Upper lobe of right lung (tissue), 1 donor: ENCODE measurements around the gene MBTD1. TPM values are rescaled to one million over a fixed set of nuclear protein-coding genes. Genes with fewer than 3 reads are reported as not detected.

ENCODE experiments used
- ATAC-seq: fragments of 200-7000 bp; cut with Tn5 transposase; one replicate; pipeline ENCODE4 v1.9.1; 2020; ENCODE audit warnings: mild to moderate bottlenecking, moderate library complexity
- DNase-seq: peaks from one replicate; pipeline ENCODE4 v3.0.0-alpha.2; 2020
- H3K27ac ChIP-seq: fragments of 200-600 bp; one replicate; pipeline ENCODE4 v1.8.0; 2022
- H3K27me3 ChIP-seq: fragments of 200-600 bp; one replicate; pipeline ENCODE4 v1.8.0; 2022; ENCODE audit warnings: mild to moderate bottlenecking
- H3K36me3 ChIP-seq: fragments of 200-600 bp; one replicate; pipeline ENCODE4 v1.8.0; 2022
- H3K4me1 ChIP-seq: fragments of 200-600 bp; one replicate; pipeline ENCODE4 v1.8.0; 2022
- H3K4me3 ChIP-seq: fragments of 200-600 bp; one replicate; pipeline ENCODE4 v1.8.0; 2022; ENCODE audit warnings: mild to moderate bottlenecking
- H3K9me3 ChIP-seq: fragments of 200-600 bp; one replicate; pipeline ENCODE4 v1.8.0; 2022
- intact Hi-C: fragments of 100-400 bp; cut with DNase I; formaldehyde crosslinking; loops from one replicate; pipeline ENCODE4 v1.11.0; 2022
- total RNA-seq: library from RNA; stranded (reverse); fragmentation: NEBNext Ultra II Directional; extraction: Animal tissue kit (Norgen Biotek cat#: 25700); gene quantifications from one replicate; pipeline ENCODE4 v1.2.1, GENCODE V29; 2021
- TF ChIP-seq, protein P1 (sequence below): fragments of 200-600 bp; IDR thresholded peaks from one replicate; pipeline ENCODE4 v1.8.0; 2022; ENCODE audit warnings: antibody characterized with exemption
- donor health status: DM: no; HTN: yes; CAD: no; lungs with severe emphysema.

MBTD1 gene
- total RNA-seq, 1 donor from 2014 or later = 14.2 TPM

DNA sequence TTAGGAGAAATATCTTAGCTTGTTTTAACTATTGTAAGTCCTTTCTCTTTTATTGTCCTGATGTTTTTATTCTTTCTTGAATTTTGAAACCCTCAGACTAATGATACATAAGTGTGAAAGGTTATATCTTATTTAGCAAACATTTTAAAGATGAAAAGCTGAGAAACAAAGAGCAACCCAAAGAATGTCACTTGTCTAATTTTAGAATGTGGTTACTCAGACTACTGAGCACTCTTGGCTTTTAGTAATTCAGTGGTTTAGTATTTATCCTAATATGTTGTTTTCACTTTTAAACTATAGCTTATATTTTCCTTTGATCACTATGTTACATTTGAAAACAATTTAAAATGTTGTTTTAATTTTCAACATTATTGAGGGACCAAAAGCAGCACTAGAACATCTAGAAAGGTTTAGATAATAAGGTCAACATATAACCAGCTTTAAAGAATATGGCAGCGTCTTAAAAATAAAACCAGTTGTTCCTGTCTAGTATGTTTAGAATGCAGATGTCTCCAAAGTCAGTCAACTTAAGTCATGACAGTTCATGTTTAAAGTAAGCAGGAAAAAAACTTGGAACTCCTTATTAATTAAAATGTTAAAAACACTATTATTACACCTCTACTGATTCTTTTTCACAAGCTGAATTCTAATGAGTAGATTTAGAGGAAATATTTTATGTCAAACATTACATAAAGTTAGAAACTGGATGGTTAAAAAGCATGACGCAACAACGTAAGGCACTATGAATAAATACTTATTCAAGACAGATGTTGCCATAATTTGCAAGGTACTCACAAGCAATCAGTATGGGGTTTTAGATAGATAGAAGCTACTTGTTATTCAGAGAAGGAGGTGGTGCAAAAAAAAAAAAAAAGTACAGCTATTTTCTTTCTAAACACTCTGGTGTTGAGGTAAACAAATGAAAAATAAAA lies 2.4 kb downstream of the MBTD1 start:
- Histone ChIP-seq H3K27ac (no peak overlapping the region), H3K9me3 (no peaks in the 10 kb centered on the region), H3K36me3 (peaks cover 34% of the 10 kb centered on the region), H3K27me3 (no peaks in the 10 kb centered on the region), H3K4me3 (no peak overlapping the region), H3K4me1 (peaks cover 37% of the 10 kb centered on the region)
- intact Hi-C loops = no loop called here
- TF ChIP-seq, protein P1, sequence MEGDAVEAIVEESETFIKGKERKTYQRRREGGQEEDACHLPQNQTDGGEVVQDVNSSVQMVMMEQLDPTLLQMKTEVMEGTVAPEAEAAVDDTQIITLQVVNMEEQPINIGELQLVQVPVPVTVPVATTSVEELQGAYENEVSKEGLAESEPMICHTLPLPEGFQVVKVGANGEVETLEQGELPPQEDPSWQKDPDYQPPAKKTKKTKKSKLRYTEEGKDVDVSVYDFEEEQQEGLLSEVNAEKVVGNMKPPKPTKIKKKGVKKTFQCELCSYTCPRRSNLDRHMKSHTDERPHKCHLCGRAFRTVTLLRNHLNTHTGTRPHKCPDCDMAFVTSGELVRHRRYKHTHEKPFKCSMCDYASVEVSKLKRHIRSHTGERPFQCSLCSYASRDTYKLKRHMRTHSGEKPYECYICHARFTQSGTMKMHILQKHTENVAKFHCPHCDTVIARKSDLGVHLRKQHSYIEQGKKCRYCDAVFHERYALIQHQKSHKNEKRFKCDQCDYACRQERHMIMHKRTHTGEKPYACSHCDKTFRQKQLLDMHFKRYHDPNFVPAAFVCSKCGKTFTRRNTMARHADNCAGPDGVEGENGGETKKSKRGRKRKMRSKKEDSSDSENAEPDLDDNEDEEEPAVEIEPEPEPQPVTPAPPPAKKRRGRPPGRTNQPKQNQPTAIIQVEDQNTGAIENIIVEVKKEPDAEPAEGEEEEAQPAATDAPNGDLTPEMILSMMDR = no peak
- ATAC-seq (no peak), DNase-seq (no peak)

DNA sequence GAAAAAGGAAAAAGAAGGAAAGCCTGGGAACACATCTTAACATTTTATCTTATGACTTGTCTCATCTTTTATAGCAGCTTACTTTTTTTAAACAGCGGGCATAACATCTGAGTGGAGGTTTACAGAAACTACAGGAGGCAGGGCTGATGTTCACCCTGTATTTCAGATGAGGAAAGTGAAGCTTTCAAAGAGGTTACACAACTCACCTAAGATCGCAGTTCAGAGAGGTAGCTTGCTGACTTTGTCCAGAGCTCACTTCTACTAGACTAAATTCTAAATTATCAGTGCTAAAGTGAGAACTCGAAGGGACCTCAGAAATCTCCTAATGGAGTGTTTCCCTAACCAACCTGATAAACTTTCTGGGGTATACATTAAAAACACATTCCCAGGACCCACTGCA lies 3.7 kb downstream of the MBTD1 start:
- intact Hi-C loops = no loop called here
- Histone ChIP-seq H3K36me3 (peaks cover 46% of the 10 kb centered on the region), H3K27me3 (no peaks in the 10 kb centered on the region), H3K9me3 (no peaks in the 10 kb centered on the region), H3K4me1 (peaks cover 25% of the 10 kb centered on the region), H3K27ac (no peak overlapping the region), H3K4me3 (no peak overlapping the region)
- DNase-seq (no peak), ATAC-seq (no peak)
- TF ChIP-seq, protein P1 = no peak

DNA sequence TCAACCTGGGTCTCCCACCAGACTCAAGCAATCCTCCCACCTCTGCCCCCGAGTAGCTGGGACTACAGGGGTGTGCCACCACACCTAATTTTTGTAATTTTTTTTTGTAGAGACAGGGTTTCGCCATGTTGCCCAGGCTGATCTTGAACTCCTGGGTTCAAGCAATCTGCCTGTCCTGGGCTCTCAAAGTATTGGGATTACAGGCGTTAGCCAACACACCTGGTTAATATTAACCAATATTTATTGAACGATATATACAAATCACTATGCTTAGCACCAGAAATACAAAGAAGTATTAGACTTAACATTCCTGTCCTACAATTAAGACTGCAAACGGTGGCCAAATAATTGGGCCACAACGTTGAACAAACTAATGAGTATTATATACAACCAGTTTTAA lies 4.2 kb downstream of the MBTD1 start:
- DNase-seq = no peak

DNA sequence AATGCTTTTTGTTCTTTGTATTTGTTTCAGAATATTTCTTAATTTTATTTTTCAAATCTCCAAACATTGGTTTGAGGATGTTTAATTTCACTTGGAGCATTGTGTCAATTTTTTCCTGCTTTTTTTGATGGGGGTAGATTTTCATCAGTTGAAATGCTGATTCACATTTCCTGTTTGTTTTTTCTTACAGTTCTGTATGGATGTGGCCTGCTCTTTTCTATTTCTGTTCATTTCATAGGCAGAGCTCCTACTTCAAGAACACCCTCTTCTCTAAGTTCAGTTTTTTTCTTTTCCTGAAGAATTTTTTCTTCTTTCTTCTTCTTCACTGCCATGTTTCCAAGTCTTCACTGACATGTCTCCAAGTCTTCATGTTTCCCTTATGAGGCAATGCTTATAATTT lies 8.8 kb downstream of the MBTD1 start:
- H3K9me3 ChIP-seq = no peaks in the 10 kb centered on the region
- H3K4me1 ChIP-seq = no peaks in the 10 kb centered on the region
- no peak overlapping the region for H3K27ac ChIP-seq
- DNase-seq (no peak), ATAC-seq (no peak)
- TF ChIP-seq, protein P1 = no peak
- intact Hi-C loops = no loop called here
- H3K4me3 ChIP-seq = no peak overlapping the region
- no peaks in the 10 kb centered on the region for H3K27me3 ChIP-seq
- peaks cover 45% of the 10 kb centered on the region for H3K36me3 ChIP-seq

More for the DNA sequence above, 4.2 kb downstream of the MBTD1 start:
- H3K36me3 ChIP-seq = peaks cover 50% of the 10 kb centered on the region
- H3K27ac ChIP-seq = no peak overlapping the region
- no peak overlapping the region for H3K4me3 ChIP-seq
- H3K4me1 ChIP-seq = peaks cover 25% of the 10 kb centered on the region
- TF ChIP-seq, protein P1 = no peak
- no peaks in the 10 kb centered on the region for H3K27me3 ChIP-seq
- intact Hi-C loops = no loop called here
- no peak for ATAC-seq
- H3K9me3 ChIP-seq = no peaks in the 10 kb centered on the region

DNA sequence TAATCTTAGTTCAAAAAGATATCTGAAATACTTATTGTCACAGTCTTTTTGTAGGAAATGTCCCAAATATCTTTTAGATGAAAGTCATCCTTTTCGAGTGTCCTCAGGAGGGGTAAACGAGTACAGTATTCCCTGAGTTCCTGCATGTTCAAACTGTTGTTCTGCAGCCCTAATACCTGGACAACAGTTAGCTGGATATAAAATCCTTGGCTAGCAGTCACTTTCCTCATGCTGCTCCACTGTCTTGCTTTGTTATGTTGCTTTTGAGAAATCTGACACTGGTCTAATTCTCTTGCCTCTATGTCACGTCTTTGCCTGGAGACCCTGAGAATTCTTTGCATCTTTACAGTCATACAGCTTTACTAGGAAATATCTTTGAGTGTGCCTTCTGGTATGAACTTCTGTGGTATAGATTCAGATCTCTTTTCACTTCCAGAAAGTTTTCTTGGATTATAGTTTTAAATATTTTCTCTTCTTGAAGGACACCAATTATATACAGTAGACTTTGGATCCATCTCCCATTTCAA lies 9.5 kb downstream of the MBTD1 start:
- H3K27me3 ChIP-seq = no peaks in the 10 kb centered on the region
- no peak for DNase-seq

More for the DNA sequence above, 9.5 kb downstream of the MBTD1 start:
- TF ChIP-seq, protein P1 = no peak
- H3K36me3 ChIP-seq = peaks cover 39% of the 10 kb centered on the region
- intact Hi-C loops = no loop called here
- H3K4me3 ChIP-seq = no peak overlapping the region
- no peak overlapping the region for H3K27ac ChIP-seq
- no peaks in the 10 kb centered on the region for H3K9me3 ChIP-seq
- no peaks in the 10 kb centered on the region for H3K4me1 ChIP-seq
- ATAC-seq = no peak
